Breast epithelium (tissue), 3 donors: ENCODE results near the gene CYP2E1.

Experiments used
- CTCF ChIP-seq, 3 donors: fragments of 450-650 bp; IDR thresholded peaks; one replicate each; pipeline ENCODE4 v1.5.1; 2016 to 2017; ENCODE audit warnings: antibody characterized with exemption in 3 of 3, mild to moderate bottlenecking in 3 of 3, moderate library complexity in 3 of 3
- POLR2AphosphoS5 ChIP-seq, 3 donors: sonication (generic); formaldehyde crosslinking; IDR thresholded peaks; one replicate each; pipeline ENCODE4 v1.6.1; 2017; ENCODE audit warnings: antibody characterized with exemption in 3 of 3

GRCh38 chr10:133554600-133554999 lies 27.4 kb downstream of the CYP2E1 start:
- TF ChIP-seq CTCF (IDR thresholded peaks at IDR 0.05) = no peak
- TF ChIP-seq POLR2AphosphoS5 (IDR thresholded peaks at IDR 0.05) = no peak
